ENCODE measurements around the gene GRAMD2B.
"Not testable (repeated sequence)": the region's sequence is repeated elsewhere in the genome, so short reads cannot be mapped to it uniquely, and the experiment has no call there.

The GRAMD2B gene, protein sequence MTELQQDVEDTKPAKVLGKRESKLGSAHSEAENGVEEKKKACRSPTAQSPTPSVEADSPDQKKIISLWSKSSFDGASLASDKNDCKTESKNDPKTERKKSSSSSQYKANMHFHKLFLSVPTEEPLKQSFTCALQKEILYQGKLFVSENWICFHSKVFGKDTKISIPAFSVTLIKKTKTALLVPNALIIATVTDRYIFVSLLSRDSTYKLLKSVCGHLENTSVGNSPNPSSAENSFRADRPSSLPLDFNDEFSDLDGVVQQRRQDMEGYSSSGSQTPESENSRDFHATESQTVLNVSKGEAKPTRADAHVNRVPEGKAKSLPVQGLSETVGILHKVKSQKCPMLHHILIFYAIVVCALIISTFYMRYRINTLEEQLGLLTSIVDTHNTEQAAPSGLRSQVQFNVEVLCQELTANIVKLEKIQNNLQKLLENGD

GRCh38 chr5:126422994-126423788 is at the start of gene GRAMD2B:
Gene GRAMD2B, plus strand, starts transcription at chr5:126423409. Its CDS starts 198 bp downstream, at chr5:126423607.
- peak; percentile 40 for DNase-seq (ENCODE audit: low spot score)

GRCh38 chr5:126374109-126374416 is 49.1 kb upstream of the GRAMD2B start:
- no peak for DNase-seq (ENCODE audit: low spot score)

DNA sequence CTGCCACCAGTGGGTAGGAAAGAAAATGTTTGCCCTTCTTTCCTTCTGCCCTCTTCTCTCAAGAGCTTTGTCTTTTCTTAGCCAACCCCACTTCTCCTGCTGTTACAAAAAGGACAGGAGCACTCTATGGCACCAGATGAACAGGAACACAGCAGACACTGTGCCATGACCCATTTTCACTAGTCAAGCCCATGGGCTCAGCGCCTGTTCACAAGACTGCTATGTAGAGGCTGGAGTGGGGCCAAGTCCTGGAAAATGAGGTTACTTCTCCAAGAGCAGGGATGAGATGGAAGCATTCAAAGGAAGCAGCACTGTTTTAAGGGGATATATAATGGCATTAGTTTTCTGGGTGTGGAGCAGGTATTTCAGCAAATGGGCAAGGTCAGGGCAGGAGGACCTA is 46.8 kb upstream of the GRAMD2B start:
- no peak for DNase-seq (ENCODE audit: low spot score)

DNA sequence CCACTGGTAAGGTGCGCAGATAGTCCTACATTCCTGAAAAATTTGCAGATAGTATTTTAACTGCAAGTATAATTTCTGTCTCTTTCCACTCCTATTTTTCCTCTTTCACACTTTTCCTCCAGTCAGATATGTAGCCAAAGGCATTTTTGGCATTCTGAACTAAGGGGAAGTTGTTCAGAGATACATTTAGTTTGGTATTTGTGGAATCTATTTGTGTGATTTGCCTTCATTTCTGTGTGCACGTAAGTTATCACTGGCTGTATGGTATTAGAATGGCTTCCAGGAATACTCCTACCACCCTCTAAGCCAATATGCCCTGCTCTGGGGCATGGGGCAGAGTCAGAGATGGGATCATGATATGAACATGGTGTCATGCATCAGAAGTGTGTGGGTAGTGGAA is 45.8 kb upstream of the GRAMD2B start:
- DNase-seq (ENCODE audit: low spot score), result no peak

GRCh38 chr5:126380316-126380715 is 42.9 kb upstream of the GRAMD2B start:
- DNase-seq (ENCODE audit: low spot score), result not testable (repeated sequence)

GRCh38 chr5:126383246-126383645 is 40.0 kb upstream of the GRAMD2B start:
- DNase-seq (ENCODE audit: low spot score), result no peak

GRCh38 chr5:126383776-126384175 is 39.4 kb upstream of the GRAMD2B start:
- no peak for DNase-seq (ENCODE audit: low spot score)

DNA sequence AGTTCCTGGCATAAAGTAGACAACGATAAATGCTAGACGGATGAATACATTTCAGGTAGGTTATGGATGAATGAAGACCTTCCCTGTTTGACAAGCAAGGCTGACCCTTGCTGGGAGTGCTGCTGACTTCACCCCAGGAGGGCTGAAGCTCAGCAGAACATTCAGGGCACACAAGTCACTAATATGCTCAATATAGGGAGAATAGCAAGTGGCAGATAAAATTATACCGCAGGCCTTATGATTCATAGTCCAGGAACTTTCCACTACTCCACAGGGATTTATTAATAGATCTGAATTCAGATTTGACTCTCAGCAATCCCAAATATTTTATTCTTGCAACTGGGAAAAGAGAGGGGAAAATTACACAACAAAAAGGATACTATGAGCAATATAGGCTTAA is 38.2 kb upstream of the GRAMD2B start:
- no peak for DNase-seq (ENCODE audit: low spot score)

- no peak for DNase-seq (ENCODE audit: low spot score)
These were observed 37.4 kb upstream of the GRAMD2B start for GRCh38 chr5:126385524-126386502.

GRCh38 chr5:126389179-126389578 is 34.0 kb upstream of the GRAMD2B start:
- no peak for DNase-seq (ENCODE audit: low spot score)

DNA sequence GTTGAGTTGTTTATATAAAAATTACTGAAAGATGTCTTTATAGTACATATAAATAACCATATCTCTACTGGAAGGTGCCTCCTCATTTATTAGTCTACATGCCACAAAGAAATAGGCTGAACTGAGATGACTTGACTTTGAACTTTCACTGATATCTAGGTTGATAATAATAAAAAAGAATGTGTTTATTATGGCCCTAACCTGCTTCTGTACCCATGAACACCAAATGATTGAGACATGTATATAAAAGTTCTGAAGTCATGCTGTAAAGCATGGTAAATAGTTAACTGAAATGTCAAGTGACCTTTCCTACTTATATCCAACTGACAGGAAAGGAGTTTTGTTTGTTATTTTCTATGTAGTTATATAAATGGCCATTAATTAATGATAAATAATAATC is 33.2 kb upstream of the GRAMD2B start:
- DNase-seq (ENCODE audit: low spot score), result no peak

GRCh38 chr5:126391386-126391785 is 31.8 kb upstream of the GRAMD2B start:
- DNase-seq (ENCODE audit: low spot score), result no peak

- no peak for DNase-seq (ENCODE audit: low spot score)
These were observed 28.9 kb upstream of the GRAMD2B start for GRCh38 chr5:126394211-126394788.

DNA sequence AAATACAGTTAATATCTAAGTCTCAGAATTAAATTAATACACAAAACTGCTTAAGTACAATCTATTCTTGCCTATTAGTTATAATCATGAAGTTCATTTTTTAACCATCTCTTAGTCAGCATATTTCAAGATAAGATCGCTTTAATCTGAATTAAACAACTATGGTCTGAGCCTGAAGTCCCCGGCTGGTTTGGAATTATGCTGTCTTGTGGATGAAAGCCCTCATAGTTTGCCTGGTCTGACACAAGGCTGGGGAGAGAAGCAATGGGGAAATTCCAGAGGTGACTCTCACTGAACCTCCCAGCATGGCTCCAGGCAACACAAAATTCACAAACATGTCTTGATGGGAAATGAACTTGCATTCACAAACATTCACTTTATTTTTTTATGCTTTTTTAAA is 28.0 kb upstream of the GRAMD2B start:
- DNase-seq (ENCODE audit: low spot score), result no peak

DNA sequence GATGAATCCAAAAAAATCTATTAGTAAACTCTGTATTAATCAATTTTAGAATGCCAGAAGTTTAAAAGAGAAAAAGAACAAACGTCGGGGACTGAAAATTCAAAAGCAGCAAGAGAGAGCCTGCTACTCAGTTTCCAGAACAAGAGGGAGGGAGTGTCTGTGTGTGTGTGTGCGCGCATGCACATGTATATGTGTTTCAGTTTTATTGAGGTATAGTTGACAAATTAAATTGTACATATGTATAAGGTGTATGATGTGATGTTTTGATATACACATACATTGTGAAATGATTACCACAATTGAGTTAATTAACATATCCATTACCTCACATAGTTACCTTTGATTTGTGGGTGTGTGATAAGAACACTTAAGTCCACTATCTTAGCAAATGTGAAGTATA is 27.6 kb upstream of the GRAMD2B start:
- DNase-seq (ENCODE audit: low spot score), result no peak

GRCh38 chr5:126396721-126397120 is 26.5 kb upstream of the GRAMD2B start:
- not testable (repeated sequence) for DNase-seq (ENCODE audit: low spot score)

DNA sequence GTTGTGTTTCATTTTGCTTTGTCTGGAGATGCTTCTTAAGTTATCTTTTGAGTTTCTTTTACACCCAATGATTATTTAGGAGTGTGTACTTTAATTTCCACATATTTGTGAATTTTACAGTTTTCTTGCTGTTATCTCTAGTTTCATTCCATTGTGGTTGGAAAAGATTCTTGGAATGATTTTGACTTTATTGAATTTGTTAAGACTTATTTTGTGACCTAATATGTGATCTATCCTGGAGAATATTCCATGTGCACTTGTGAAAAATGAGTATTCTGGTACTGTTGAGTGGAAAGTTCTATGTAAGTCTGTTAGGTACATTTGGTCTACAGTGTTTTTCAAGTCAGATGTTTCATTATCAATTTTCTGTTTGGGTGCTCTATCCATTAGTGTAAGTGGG is 24.4 kb upstream of the GRAMD2B start:
- DNase-seq (ENCODE audit: low spot score), result no peak

DNA sequence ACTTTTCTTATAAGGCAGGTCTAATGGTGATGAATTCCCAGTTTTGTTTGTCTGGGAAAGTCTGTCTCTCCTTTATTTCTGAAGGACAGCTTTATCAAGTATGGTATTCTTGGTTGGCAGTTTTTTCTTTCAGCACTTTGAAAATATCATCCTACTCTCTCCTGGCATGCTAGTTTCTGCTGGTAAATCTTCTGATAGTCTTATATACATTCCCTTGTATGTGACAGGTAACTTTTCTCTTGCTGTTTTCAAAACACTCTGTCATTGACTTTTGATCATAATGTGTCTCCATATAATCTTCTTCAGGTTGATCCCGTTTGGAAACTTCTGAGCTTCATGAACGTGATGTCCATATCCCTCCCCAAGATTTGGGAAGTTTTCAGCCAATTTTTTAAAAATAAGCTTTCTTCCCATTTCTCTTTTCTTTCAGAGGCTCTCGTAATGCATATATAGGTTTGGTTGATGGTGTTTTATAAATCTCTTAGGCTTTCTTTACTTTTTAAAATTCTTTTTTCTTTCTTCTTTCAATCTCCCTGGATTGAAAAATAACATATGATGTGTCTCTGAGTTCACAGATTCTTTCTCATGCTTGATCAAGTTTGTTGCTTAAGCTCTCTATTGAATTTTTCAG is 22.5 kb upstream of the GRAMD2B start:
- no peak for DNase-seq (ENCODE audit: low spot score)

DNA sequence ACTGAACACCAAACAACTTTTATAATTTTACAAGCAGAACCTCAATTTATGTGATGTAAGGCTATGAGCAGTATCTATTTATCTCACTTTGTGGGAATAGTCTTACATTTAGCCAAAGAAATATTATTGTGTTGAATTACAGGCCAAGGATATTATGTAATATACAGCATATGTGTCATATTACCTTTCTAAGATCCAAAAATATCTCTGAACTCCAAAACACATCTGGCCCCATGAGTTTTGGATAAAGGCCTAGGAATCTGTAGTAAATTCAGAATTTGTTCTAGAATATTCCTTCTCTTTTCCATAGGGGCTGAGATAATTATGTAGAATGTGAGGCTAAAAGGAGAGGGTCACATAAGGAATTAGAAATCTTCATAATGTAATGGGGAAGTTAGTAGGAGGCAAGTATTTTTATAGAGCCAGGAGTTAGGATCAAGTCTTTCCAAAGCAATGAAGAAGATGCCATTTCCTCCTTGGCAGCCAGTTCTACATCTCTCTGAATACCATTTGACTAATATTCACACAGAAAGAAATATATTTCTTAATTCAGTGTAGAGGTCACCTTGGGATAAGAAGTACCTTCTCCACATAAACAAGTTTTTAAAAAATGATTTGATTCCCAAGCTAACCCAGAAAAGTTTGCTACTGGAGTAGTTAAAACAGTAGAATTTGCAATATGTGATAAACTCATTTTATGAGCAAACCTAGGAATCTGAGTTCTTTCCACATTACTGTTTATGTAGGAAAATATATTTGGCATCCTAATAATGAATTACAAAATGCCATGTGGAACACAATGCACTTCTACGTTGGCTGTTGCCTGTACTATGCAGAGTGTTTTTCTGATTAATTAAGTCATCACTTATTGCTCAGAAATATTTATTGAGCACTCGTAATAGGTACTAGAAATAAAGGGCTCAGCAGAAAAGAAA is 20.3 kb upstream of the GRAMD2B start:
- DNase-seq (ENCODE audit: low spot score), result no peak

- DNase-seq (ENCODE audit: low spot score), result peak; percentile 16
These were observed 19.3 kb upstream of the GRAMD2B start for GRCh38 chr5:126403876-126404275.
